ENCODE results near the gene DHRS13. TPM values are rescaled to one million over a fixed set of nuclear protein-coding genes. Genes with fewer than 3 reads are reported as not detected.
A peak's percentile ranks its signal among the peaks of the same experiment; 100 is the strongest.
"Not testable (repeated sequence)": the region's sequence is repeated elsewhere in the genome, so short reads cannot be mapped to it uniquely, and the experiment has no call there.

The DHRS13 gene
- total RNA-seq, 4 donors from 2014 or later: 3.3 to 10.0 (median 7.1) TPM

GRCh38 chr17:28940675-28941074 is 37.8 kb upstream of the DHRS13 start:
- no peak for DNase-seq
- H3K27me3 ChIP-seq: no peaks in the 10 kb centered on the region
- H3K4me3 ChIP-seq: no peak overlapping the region
- H3K4me1 ChIP-seq: peaks cover 3 to 44% (median 5%) of the 10 kb centered on the region in 4 donors
- no peak overlapping the region for H3K27ac ChIP-seq
- no peaks in the 10 kb centered on the region for H3K9me3 ChIP-seq
- TF ChIP-seq CTCF (IDR thresholded peaks at IDR 0.05) (no peak), POLR2A (IDR thresholded peaks at IDR 0.05) (no peak)
- no peaks in the 10 kb centered on the region for H3K36me3 ChIP-seq

GRCh38 chr17:28940142-28940541 is 37.3 kb upstream of the DHRS13 start:
- Histone ChIP-seq H3K4me1 (peaks cover 3 to 39% (median 4%) of the 10 kb centered on the region in 4 donors), H3K27ac (no peak overlapping the region), H3K36me3 (no peaks in the 10 kb centered on the region), H3K27me3 (no peaks in the 10 kb centered on the region), H3K4me3 (no peak overlapping the region), H3K9me3 (no peaks in the 10 kb centered on the region)
- DNase-seq: no peak
- TF ChIP-seq CTCF (IDR thresholded peaks at IDR 0.05) (no peak), POLR2A (IDR thresholded peaks at IDR 0.05) (no peak)

GRCh38 chr17:28938552-28938951 is 35.7 kb upstream of the DHRS13 start:
- TF ChIP-seq CTCF (IDR thresholded peaks at IDR 0.05) (no peak), POLR2A (IDR thresholded peaks at IDR 0.05) (no peak)
- Histone ChIP-seq H3K4me1 (peaks cover 0 to 34% (median 4%) of the 10 kb centered on the region in 4 donors), H3K4me3 (no peak overlapping the region), H3K27ac (no peak overlapping the region), H3K27me3 (no peaks in the 10 kb centered on the region), H3K9me3 (no peaks in the 10 kb centered on the region), H3K36me3 (no peaks in the 10 kb centered on the region)
- DNase-seq: no peak

GRCh38 chr17:28937044-28937729 is 34.3 kb upstream of the DHRS13 start:
- Histone ChIP-seq H3K27me3 (no peaks in the 10 kb centered on the region), H3K36me3 (no peaks in the 10 kb centered on the region), H3K4me3 (no peak overlapping the region), H3K27ac (peak overlapping the region in 2 of 4 donors; percentile 2 to 27), H3K9me3 (no peaks in the 10 kb centered on the region), H3K4me1 (peaks cover 0 to 34% (median 4%) of the 10 kb centered on the region in 4 donors)
- DNase-seq: no peak
- TF ChIP-seq CTCF (IDR thresholded peaks at IDR 0.05) (no peak), POLR2A (IDR thresholded peaks at IDR 0.05) (no peak)

GRCh38 chr17:28935744-28936460 is 33.0 kb upstream of the DHRS13 start:
- no peak for TF ChIP-seq CTCF (IDR thresholded peaks at IDR 0.05)
- TF ChIP-seq POLR2A (IDR thresholded peaks at IDR 0.05): no peak

GRCh38 chr17:28934508-28934907 is 31.6 kb upstream of the DHRS13 start:
- H3K4me1 ChIP-seq: peaks cover 0 to 34% (median 4%) of the 10 kb centered on the region in 4 donors
- H3K9me3 ChIP-seq, H3K4me3 ChIP-seq, DNase-seq, H3K27me3 ChIP-seq, H3K36me3 ChIP-seq, H3K27ac ChIP-seq: not testable (repeated sequence)

More at GRCh38 chr17:28935744-28936460, 33.0 kb upstream of the DHRS13 start:
- no peaks in the 10 kb centered on the region for H3K36me3 ChIP-seq
- peaks cover 0 to 34% (median 4%) of the 10 kb centered on the region in 4 donors for H3K4me1 ChIP-seq
- H3K9me3 ChIP-seq: no peaks in the 10 kb centered on the region
- H3K27me3 ChIP-seq: no peaks in the 10 kb centered on the region
- H3K27ac ChIP-seq: no peak overlapping the region
- no peak for DNase-seq
- no peak overlapping the region for H3K4me3 ChIP-seq
